GM18502 (cell line): ENCODE results near the gene MRAS.

ENCODE experiments used
- ATAC-seq: cut with Tn5 transposase; IDR thresholded peaks from one replicate; pipeline ENCODE4 v1.9.1; 2021; ENCODE audit warnings: mild to moderate bottlenecking; ENCODE audit not compliant: unreplicated experiment, poor library complexity

The MRAS gene

GRCh38 chr3:138338244-138338643 is 10.1 kb upstream of the MRAS start:
- no peak for ATAC-seq

GRCh38 chr3:138338811-138339210 is 9.6 kb upstream of the MRAS start:
- ATAC-seq = no peak

- ATAC-seq = no peak
Observed at GRCh38 chr3:138340511-138340910, 7.9 kb upstream of the MRAS start.

GRCh38 chr3:138344754-138345153 is 3.6 kb upstream of the MRAS start:
- no peak for ATAC-seq

- no peak for ATAC-seq
Observed at GRCh38 chr3:138348754-138349739, 668 bp downstream of the MRAS start.

GRCh38 chr3:138349926-138350665 is 1.7 kb downstream of the MRAS start:
- no peak for ATAC-seq

GRCh38 chr3:138351151-138351550 is 2.8 kb downstream of the MRAS start:
- no peak for ATAC-seq

- no peak for ATAC-seq
Observed at GRCh38 chr3:138351916-138352550, 3.7 kb downstream of the MRAS start.

GRCh38 chr3:138354376-138354775 is 6.0 kb downstream of the MRAS start:
- ATAC-seq = no peak

- no peak for ATAC-seq
Observed at GRCh38 chr3:138355071-138355470, 6.7 kb downstream of the MRAS start.

GRCh38 chr3:138356730-138357405 is 8.5 kb downstream of the MRAS start:
- no peak for ATAC-seq

GRCh38 chr3:138359148-138359918 is 11.0 kb downstream of the MRAS start:
- no peak for ATAC-seq

- no peak for ATAC-seq
Observed at GRCh38 chr3:138359919-138360868, 11.8 kb downstream of the MRAS start.

GRCh38 chr3:138360869-138361525 is 12.6 kb downstream of the MRAS start:
- no peak for ATAC-seq

GRCh38 chr3:138361561-138361971 is 13.2 kb downstream of the MRAS start:
- no peak for ATAC-seq

GRCh38 chr3:138362538-138362937 is 14.2 kb downstream of the MRAS start:
- ATAC-seq = no peak

GRCh38 chr3:138363322-138363721 is 14.9 kb downstream of the MRAS start:
- ATAC-seq = no peak
